ENCODE measurements around the gene LMF2. TPM values are rescaled to one million over a fixed set of nuclear protein-coding genes. Genes with fewer than 3 reads are reported as not detected.

LMF2 gene
- total RNA-seq, 1 experiment from 2014 or later, result 37.3 TPM

DNA sequence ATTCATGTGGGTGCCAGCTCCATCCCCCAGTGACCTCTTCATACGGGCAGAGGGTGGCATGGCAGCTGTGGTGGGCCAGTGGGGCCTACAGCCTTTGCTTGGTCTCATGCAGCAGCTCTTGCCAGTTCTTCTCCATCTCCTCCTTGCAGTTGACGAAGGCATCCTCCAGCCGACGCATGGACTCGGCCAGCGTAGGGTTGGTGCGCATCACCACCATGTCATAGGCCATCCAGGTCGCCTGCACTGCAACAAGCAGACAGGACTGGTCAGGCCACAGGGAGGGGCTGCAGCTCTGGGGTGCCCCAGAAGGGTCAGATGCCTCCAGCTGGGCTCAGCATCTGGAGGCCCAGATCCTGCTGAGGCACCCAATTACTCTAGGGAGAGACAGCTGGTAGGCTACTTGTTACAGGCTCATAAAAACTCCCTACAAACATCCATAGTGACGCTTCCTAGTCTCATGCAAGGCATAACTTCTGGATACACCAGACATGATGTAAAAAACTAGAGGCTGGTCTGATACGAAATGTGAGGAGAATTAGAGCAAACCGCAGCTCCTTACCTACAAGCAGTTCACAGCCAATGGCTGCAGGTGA, 43.8 kb upstream of the LMF2 start:
- no peak overlapping the region for H2AFZ ChIP-seq
- CTCF ChIA-PET, result interaction anchor here (0.6 kb wide), 1 partner anchor 22 kb away, joined by 7 read pairs; no protein-coding TSS in a partner anchor
- H3K79me2 ChIP-seq (ENCODE audit: low read depth), result no peaks in the 10 kb centered on the region
- H3K4me3 ChIP-seq, result no peak overlapping the region
- H3K27ac ChIP-seq, result no peak overlapping the region
- no peaks in the 10 kb centered on the region for H3F3A ChIP-seq (ENCODE audit: insufficient read depth, low read depth)
- intact Hi-C loops (cut with micrococcal nuclease; ENCODE audit: unreplicated experiment), result no loop called here
- POLR2A ChIA-PET (ENCODE audit: unreplicated experiment), result interaction anchor here (0.6 kb wide), 1 partner anchor 12 kb away, joined by 5 read pairs; no protein-coding TSS in a partner anchor
- no peak overlapping the region for H3K4me2 ChIP-seq
- no peaks in the 10 kb centered on the region for H3K36me3 ChIP-seq (ENCODE audit: low read depth)
- DNase-seq, result no peak
- no TSS peak for BruUV-seq (replicated peaks)
- H3K27me3 ChIP-seq (ENCODE audit: insufficient read depth, low read depth), result no peaks in the 10 kb centered on the region
- no peak for TF ChIP-seq EZH2 (IDR thresholded peaks at IDR 0.05; ENCODE audit: low read depth)
- TF ChIP-seq, protein P1, sequence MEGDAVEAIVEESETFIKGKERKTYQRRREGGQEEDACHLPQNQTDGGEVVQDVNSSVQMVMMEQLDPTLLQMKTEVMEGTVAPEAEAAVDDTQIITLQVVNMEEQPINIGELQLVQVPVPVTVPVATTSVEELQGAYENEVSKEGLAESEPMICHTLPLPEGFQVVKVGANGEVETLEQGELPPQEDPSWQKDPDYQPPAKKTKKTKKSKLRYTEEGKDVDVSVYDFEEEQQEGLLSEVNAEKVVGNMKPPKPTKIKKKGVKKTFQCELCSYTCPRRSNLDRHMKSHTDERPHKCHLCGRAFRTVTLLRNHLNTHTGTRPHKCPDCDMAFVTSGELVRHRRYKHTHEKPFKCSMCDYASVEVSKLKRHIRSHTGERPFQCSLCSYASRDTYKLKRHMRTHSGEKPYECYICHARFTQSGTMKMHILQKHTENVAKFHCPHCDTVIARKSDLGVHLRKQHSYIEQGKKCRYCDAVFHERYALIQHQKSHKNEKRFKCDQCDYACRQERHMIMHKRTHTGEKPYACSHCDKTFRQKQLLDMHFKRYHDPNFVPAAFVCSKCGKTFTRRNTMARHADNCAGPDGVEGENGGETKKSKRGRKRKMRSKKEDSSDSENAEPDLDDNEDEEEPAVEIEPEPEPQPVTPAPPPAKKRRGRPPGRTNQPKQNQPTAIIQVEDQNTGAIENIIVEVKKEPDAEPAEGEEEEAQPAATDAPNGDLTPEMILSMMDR (conservative IDR thresholded peaks at IDR 0.05), result no peak
- H4K20me1 ChIP-seq (ENCODE audit: insufficient read depth), result no peaks in the 10 kb centered on the region
- H3K9me3 ChIP-seq (ENCODE audit: insufficient read depth, low read depth), result no peaks in the 10 kb centered on the region
- peaks cover 2% of the 10 kb centered on the region; the same call in 1 of the 2 replicates for H3K4me1 ChIP-seq (replicated peaks; ENCODE audit: insufficient read depth)
- H3K9me2 ChIP-seq (ENCODE audit: insufficient read depth), result no peaks in the 10 kb centered on the region

DNA sequence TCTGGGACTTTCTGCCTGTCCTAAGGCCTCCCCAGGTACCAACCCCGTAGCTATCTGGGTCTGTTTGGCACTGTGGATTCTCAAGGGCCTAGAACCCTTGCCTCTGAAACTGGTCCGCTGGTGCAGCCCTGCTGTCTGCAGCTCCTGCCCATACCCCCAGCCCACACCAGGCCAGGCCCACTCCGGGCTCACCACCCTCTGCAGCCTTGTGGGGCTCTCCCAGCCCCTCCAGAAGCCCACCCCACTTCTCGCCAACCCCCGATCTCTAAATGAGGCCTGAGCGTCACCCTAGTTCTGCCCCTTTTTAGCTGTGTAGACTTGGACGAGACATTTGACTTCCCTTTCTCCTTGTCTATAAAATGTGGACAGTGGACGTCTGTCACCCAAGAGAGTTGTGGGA, 42.9 kb upstream of the LMF2 start:
- Histone ChIP-seq H3K9me3 (ENCODE audit: insufficient read depth, low read depth) (no peaks in the 10 kb centered on the region), H3K4me3 (no peak overlapping the region), H2AFZ (no peak overlapping the region), H3K27ac (no peak overlapping the region), H3K4me2 (no peak overlapping the region), H3F3A (ENCODE audit: insufficient read depth, low read depth) (peaks cover 3% of the 10 kb centered on the region; the same call in 1 of the 2 replicates), H4K20me1 (ENCODE audit: insufficient read depth) (no peaks in the 10 kb centered on the region), H3K79me2 (ENCODE audit: low read depth) (no peaks in the 10 kb centered on the region), H3K9me2 (ENCODE audit: insufficient read depth) (no peaks in the 10 kb centered on the region), H3K4me1 (replicated peaks; ENCODE audit: insufficient read depth) (peaks cover 11% of the 10 kb centered on the region), H3K27me3 (ENCODE audit: insufficient read depth, low read depth) (no peaks in the 10 kb centered on the region), H3K36me3 (ENCODE audit: low read depth) (no peaks in the 10 kb centered on the region)
- DNase-seq, result no peak
- no TSS peak for BruUV-seq (replicated peaks)
- ChIA-PET CTCF (interaction anchor here (0.6 kb wide), 1 partner anchor 21 kb away, joined by 7 read pairs; no protein-coding TSS in a partner anchor), POLR2A (ENCODE audit: unreplicated experiment) (no interaction called here)
- intact Hi-C loops (cut with micrococcal nuclease; ENCODE audit: unreplicated experiment), result no loop called here
- TF ChIP-seq EZH2 (IDR thresholded peaks at IDR 0.05; ENCODE audit: low read depth), result no peak
- TF ChIP-seq, protein P1 (conservative IDR thresholded peaks at IDR 0.05), result no peak

DNA sequence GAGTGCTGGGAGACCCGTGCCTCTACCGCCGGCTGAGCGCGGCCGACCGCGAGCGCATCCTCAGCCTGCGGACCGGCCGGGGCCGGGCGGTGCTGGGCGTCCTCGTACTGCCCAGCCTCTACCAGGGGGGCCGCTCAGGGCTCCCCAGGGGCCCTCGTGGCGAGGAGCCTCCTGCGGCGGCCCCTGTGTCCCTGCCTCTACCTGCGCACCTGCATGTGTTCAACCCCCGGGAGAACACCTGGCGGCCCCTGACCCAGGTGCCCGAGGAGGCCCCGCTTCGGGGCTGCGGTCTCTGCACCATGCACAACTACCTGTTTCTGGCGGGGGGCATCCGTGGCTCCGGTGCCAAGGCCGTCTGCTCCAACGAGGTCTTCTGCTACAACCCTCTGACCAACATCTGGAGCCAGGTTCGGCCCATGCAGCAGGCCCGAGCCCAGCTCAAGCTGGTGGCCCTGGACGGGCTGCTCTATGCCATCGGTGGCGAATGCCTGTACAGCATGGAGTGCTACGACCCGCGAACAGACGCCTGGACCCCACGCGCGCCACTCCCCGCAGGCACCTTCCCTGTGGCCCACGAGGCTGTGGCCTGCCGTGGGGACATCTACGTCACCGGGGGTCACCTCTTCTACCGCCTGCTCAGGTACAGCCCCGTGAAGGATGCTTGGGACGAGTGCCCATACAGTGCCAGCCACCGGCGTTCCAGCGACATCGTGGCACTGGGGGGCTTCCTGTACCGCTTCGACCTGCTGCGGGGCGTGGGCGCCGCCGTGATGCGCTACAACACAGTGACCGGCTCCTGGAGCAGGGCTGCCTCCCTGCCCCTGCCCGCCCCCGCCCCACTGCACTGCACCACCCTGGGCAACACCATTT, 41.7 kb upstream of the LMF2 start:
- no peaks in the 10 kb centered on the region for H3K79me2 ChIP-seq (ENCODE audit: low read depth)
- H3K27me3 ChIP-seq (ENCODE audit: insufficient read depth, low read depth), result no peaks in the 10 kb centered on the region
- H3K36me3 ChIP-seq (ENCODE audit: low read depth), result no peaks in the 10 kb centered on the region
- no TSS peak for BruUV-seq (replicated peaks)
- ChIA-PET POLR2A (ENCODE audit: unreplicated experiment) (no interaction called here), CTCF (no interaction called here)
- intact Hi-C loops (cut with micrococcal nuclease; ENCODE audit: unreplicated experiment), result no loop called here
- no peak for DNase-seq
- no peak overlapping the region for H2AFZ ChIP-seq
- H3K27ac ChIP-seq, result no peak overlapping the region
- no peak overlapping the region for H3K4me3 ChIP-seq
- H4K20me1 ChIP-seq (ENCODE audit: insufficient read depth), result no peaks in the 10 kb centered on the region
- H3K4me2 ChIP-seq, result no peak overlapping the region
- H3F3A ChIP-seq (ENCODE audit: insufficient read depth, low read depth), result peaks cover 15% of the 10 kb centered on the region; the same call in 1 of the 2 replicates
- peaks cover 23% of the 10 kb centered on the region for H3K4me1 ChIP-seq (replicated peaks; ENCODE audit: insufficient read depth)
- TF ChIP-seq EZH2 (IDR thresholded peaks at IDR 0.05; ENCODE audit: low read depth), result no peak
- H3K9me3 ChIP-seq (ENCODE audit: insufficient read depth, low read depth), result no peaks in the 10 kb centered on the region
- H3K9me2 ChIP-seq (ENCODE audit: insufficient read depth), result no peaks in the 10 kb centered on the region
